ENCODE results near the gene MUC5AC. TPM values are rescaled to one million over a fixed set of nuclear protein-coding genes. Genes with fewer than 3 reads are reported as not detected.

The MUC5AC gene
- total RNA-seq, 1 experiment from 2014 or later, result under 0.01 TPM

- RAD21 ChIA-PET (ENCODE audit: low non-redundant PET in 1 of 2, low total read pairs in 2 of 2, uncharacterized antibody in 2 of 2, unreplicated experiment in 2 of 2), result no interaction called here
- CTCF ChIA-PET, result no interaction called here
Observed at GRCh38 chr11:1121331-1121812, 36.4 kb upstream of the MUC5AC start.

More at GRCh38 chr11:1121331-1121812, 36.4 kb upstream of the MUC5AC start:
- no peak overlapping the region for H3K4me2 ChIP-seq (ENCODE audit: low read length)
- DNase-seq (ENCODE audit: low read depth, low spot score) (no peak), ATAC-seq (no peak)
- H4K20me1 ChIP-seq (ENCODE audit: insufficient read depth), result no peaks in the 10 kb centered on the region
- TF ChIP-seq POLR2AphosphoS5 (IDR thresholded peaks at IDR 0.05; ENCODE audit: low read depth, low read length) (no peak), ZBTB33 (IDR thresholded peaks at IDR 0.05; ENCODE audit: extremely low read depth, insufficient replicate concordance, low read length) (no peak), RAD21 (IDR thresholded peaks at IDR 0.05; ENCODE audit: low read depth) (no peak), MAX (IDR thresholded peaks at IDR 0.05) (no peak), ZNF274 (IDR thresholded peaks at IDR 0.05; ENCODE audit: low read depth, low read length) (no peak), SRF (IDR thresholded peaks at IDR 0.05; ENCODE audit: low read depth) (no peak), POLR2A (IDR thresholded peaks at IDR 0.05; ENCODE audit: borderline replicate concordance, extremely low read depth, insufficient read depth, insufficient read length) (no peak), ZFX (IDR thresholded peaks at IDR 0.05) (no peak), ELF1 (IDR thresholded peaks at IDR 0.05; ENCODE audit: borderline replicate concordance, low read depth) (no peak)
- H3K9ac ChIP-seq (ENCODE audit: low read length), result no peak overlapping the region
- no TSS peak for BruUV-seq (replicated peaks)
- no peaks in the 10 kb centered on the region for H3K9me2 ChIP-seq (ENCODE audit: insufficient read depth)
- no peaks in the 10 kb centered on the region for H3K9me3 ChIP-seq (ENCODE audit: control insufficient read depth in 1 of 2, insufficient read depth in 1 of 2, low read depth in 1 of 2, low read length in 2 of 2)
- no peak overlapping the region for H3K27ac ChIP-seq (ENCODE audit: low read depth, low read length)
- intact Hi-C loops (cut with micrococcal nuclease), result no loop called here
- POLR2A ChIA-PET, result no interaction called here
- H3K79me2 ChIP-seq (ENCODE audit: insufficient read depth, low read length), result no peaks in the 10 kb centered on the region
- no peak overlapping the region for H3K4me3 ChIP-seq (replicated peaks in 1 of 2; ENCODE audit: low read depth in 1 of 2, low read length in 2 of 2)
- H3K36me3 ChIP-seq (ENCODE audit: control insufficient read depth in 1 of 2, insufficient read depth in 2 of 2, low read length in 2 of 2), result no peaks in the 10 kb centered on the region
- no peaks in the 10 kb centered on the region for H3K4me1 ChIP-seq (ENCODE audit: control insufficient read depth in 1 of 2, insufficient read depth in 2 of 2, low read length in 2 of 2)
- H2AFZ ChIP-seq (ENCODE audit: low read depth, low read length, poor library complexity, severe bottlenecking), result no peak overlapping the region
- H3K27me3 ChIP-seq (ENCODE audit: insufficient read depth, low read length), result peaks cover 11% of the 10 kb centered on the region
